CD4-positive, CD25-positive, alpha-beta regulatory T cell (primary cell): ENCODE results near the gene SMCR8. TPM values are rescaled to one million over a fixed set of nuclear protein-coding genes. Genes with fewer than 3 reads are reported as not detected.
"Not testable (repeated sequence)": the region's sequence is repeated elsewhere in the genome, so short reads cannot be mapped to it uniquely, and the experiment has no call there.

Experiments
- ATAC-seq, 2 donors: fragments of 150-1000 bp; cut with Tn5 transposase; one replicate each; pipeline ENCODE4 v1.10.0; 2021; ENCODE audit warnings: low read depth in 2 of 2, moderate number of reproducible peaks in 2 of 2, moderate library complexity in 1 of 2
- DNase-seq, 3 donors: peaks; one replicate each; pipeline versions ENCODE4 v3.0.0 to v3.0.0-alpha.2; 2012 to 2022; ENCODE audit warnings: mixed read lengths in 1 of 3
- H3K27ac ChIP-seq: one replicate; pipeline ENCODE4 v1.7.0; 2013; ENCODE audit warnings: mild to moderate bottlenecking, low read length; ENCODE audit not compliant: insufficient read depth, poor library complexity, severe bottlenecking
- H3K27me3 ChIP-seq: one replicate; pipeline ENCODE4 v1.7.0; 2013; ENCODE audit warnings: low read length; ENCODE audit not compliant: control insufficient read depth, insufficient read depth
- H3K36me3 ChIP-seq: one replicate; pipeline ENCODE4 v1.7.0; 2013; ENCODE audit warnings: mild to moderate bottlenecking, low read length, moderate library complexity; ENCODE audit not compliant: control insufficient read depth, insufficient read depth
- H3K4me1 ChIP-seq: 2 replicates; pipeline ENCODE4 v1.7.0; 2013; ENCODE audit warnings: mild to moderate bottlenecking, low read length; ENCODE audit not compliant: insufficient read depth, control insufficient read depth, poor library complexity, severe bottlenecking
- H3K4me3 ChIP-seq: one replicate; pipeline ENCODE4 v1.7.0; 2013; ENCODE audit warnings: low read depth, mild to moderate bottlenecking, low read length, moderate library complexity
- H3K9me3 ChIP-seq, 2 experiments: 1 replicate in 1 of 2; 2 replicates in 1 of 2; pipeline ENCODE4 v1.7.0; 2013; ENCODE audit warnings: low read length in 2 of 2, mild to moderate bottlenecking in 1 of 2, moderate library complexity in 1 of 2; ENCODE audit not compliant: control insufficient read depth in 2 of 2
- H3K27ac Mint-ChIP-seq, 3 donors: one replicate each; pipeline ENCODE4 v1.8.0; 2020 to 2022; ENCODE audit warnings: mild to moderate bottlenecking in 3 of 3, mixed read lengths in 3 of 3, moderate library complexity in 2 of 3
- H3K27me3 Mint-ChIP-seq: one replicate; pipeline ENCODE4 v1.8.0; 2022; ENCODE audit warnings: mild to moderate bottlenecking, mixed read lengths
- H3K36me3 Mint-ChIP-seq: one replicate; pipeline ENCODE4 v1.8.0; 2020; ENCODE audit warnings: mixed read lengths
- H3K4me1 Mint-ChIP-seq, 4 donors: one replicate each; pipeline ENCODE4 v1.8.0; 2020 to 2022; ENCODE audit warnings: mixed read lengths in 4 of 4, mild to moderate bottlenecking in 1 of 4
- H3K4me3 Mint-ChIP-seq, 4 donors: one replicate each; pipeline ENCODE4 v1.8.0; 2020 to 2022; ENCODE audit warnings: mild to moderate bottlenecking in 4 of 4, mixed read lengths in 4 of 4, moderate library complexity in 3 of 4
- H3K9me3 Mint-ChIP-seq, 7 donors: one replicate each; pipeline ENCODE4 v1.8.0; 2020 to 2022; ENCODE audit warnings: mixed read lengths in 7 of 7, mild to moderate bottlenecking in 3 of 7, moderate library complexity in 2 of 7
- polyA plus RNA-seq, 4 donors: library from polyadenylated mRNA; unstranded; fragments of 300-500 nt; fragmentation: Illumina TruSeq; gene quantifications; one replicate each; pipeline ENCODE4 v1.2.3, GENCODE V29; 2021
- total RNA-seq: library from RNA; stranded (reverse); gene quantifications from one replicate; pipeline ENCODE4 v1.2.3, GENCODE V29; 2022

SMCR8 gene
- total and polyA plus RNA-seq, 5 donors from 2014 or later: 3.5 to 48.3 (median 5.7) TPM

DNA sequence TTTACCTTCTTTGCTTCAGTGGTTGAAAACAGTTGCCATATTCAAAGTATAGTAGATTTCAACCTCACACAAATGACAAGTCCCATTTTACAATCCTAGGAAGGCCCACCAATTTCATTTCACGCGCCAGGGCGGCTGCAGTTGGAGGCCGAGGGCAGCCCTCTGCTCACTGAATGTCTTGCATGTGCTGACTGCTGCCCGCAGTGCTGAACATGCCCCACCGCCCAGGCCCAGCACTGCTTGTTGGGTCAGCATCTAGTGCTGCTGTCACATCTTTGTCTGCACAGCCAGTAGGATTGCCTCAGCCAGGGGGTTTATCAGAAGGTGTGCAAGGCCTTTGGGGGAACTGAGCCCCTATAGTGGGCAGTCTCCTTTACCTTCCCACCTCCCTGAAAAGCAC lies 11.5 kb downstream of the SMCR8 start:
- no peaks in the 10 kb centered on the region for H3K27me3 ChIP-seq
- H3K27ac ChIP-seq: no peak overlapping the region
- Mint-ChIP-seq H3K27ac (peak overlapping the region in 2 of 3 donors; percentile 49 to 55), H3K4me1 (peaks cover 0 to 26% (median 8%) of the 10 kb centered on the region in 4 donors), H3K4me3 (no peak overlapping the region), H3K27me3 (no peaks in the 10 kb centered on the region), H3K36me3 (peaks cover 20% of the 10 kb centered on the region), H3K9me3 (no peaks in the 10 kb centered on the region)
- H3K4me3 ChIP-seq: no peak overlapping the region
- H3K9me3 ChIP-seq: no peaks in the 10 kb centered on the region
- H3K36me3 ChIP-seq: peaks cover 64% of the 10 kb centered on the region
- no peak for DNase-seq
- ATAC-seq: no peak
- no peaks in the 10 kb centered on the region for H3K4me1 ChIP-seq

- H3K36me3 ChIP-seq: peaks cover 64% of the 10 kb centered on the region
- H3K27me3 ChIP-seq: no peaks in the 10 kb centered on the region
- DNase-seq (no peak), ATAC-seq (no peak)
- peaks cover 4 to 29% (median 10%) of the 10 kb centered on the region in 4 donors for H3K4me1 Mint-ChIP-seq
- H3K27ac ChIP-seq: no peak overlapping the region
- no peaks in the 10 kb centered on the region for H3K9me3 Mint-ChIP-seq
- no peaks in the 10 kb centered on the region for H3K4me1 ChIP-seq
- peak overlapping the region in 1 of 3 donors; percentile 55 for H3K27ac Mint-ChIP-seq
- H3K36me3 Mint-ChIP-seq: peaks cover 23% of the 10 kb centered on the region
- H3K4me3 Mint-ChIP-seq: no peak overlapping the region
- H3K9me3 ChIP-seq: no peaks in the 10 kb centered on the region
- H3K4me3 ChIP-seq: no peak overlapping the region
- H3K27me3 Mint-ChIP-seq: no peaks in the 10 kb centered on the region
These were observed 12.0 kb downstream of the SMCR8 start for GRCh38 chr17:18327093-18327492.

GRCh38 chr17:18327556-18327955 lies 12.5 kb downstream of the SMCR8 start:
- Mint-ChIP-seq H3K36me3 (peaks cover 22% of the 10 kb centered on the region), H3K27me3 (no peaks in the 10 kb centered on the region), H3K9me3 (no peaks in the 10 kb centered on the region), H3K4me1 (peaks cover 4 to 28% (median 11%) of the 10 kb centered on the region in 4 donors), H3K27ac (peak overlapping the region in 1 of 3 donors; percentile 20), H3K4me3 (no peak overlapping the region)
- Histone ChIP-seq H3K27ac (no peak overlapping the region), H3K9me3 (no peaks in the 10 kb centered on the region), H3K4me1 (no peaks in the 10 kb centered on the region), H3K4me3 (no peak overlapping the region), H3K36me3 (peaks cover 65% of the 10 kb centered on the region), H3K27me3 (no peaks in the 10 kb centered on the region)
- DNase-seq: no peak
- no peak for ATAC-seq

DNA sequence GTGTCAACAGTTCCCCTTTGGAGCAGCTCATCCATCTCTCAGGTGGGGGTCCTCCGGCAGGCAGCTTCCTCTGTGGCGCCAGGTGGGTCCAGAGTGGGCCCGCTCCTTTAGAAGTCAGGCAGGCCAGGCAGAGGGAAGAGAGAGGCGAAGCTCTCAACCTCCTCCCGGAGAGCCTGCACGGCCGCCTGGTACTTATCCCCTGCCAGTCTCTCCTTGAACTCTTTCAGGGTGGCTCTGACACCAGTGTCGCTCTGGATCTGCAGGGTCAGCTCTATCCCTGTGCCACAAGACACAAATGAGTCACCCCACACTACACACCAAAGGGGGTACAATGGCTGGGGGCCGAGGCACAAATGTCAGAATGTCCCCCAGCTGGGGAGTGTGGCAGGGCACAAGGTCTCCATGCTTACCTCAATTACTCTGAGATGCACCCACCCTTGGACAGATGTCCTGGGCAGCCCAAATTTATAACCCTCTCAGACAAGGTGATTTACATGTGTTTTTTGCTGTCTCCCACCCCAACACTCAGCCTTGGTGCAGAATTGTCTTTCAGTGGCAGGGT lies 13.6 kb downstream of the SMCR8 start:
- Histone ChIP-seq H3K27ac (no peak overlapping the region), H3K27me3 (no peaks in the 10 kb centered on the region), H3K4me1 (no peaks in the 10 kb centered on the region), H3K9me3 (no peaks in the 10 kb centered on the region), H3K36me3 (peaks cover 57% of the 10 kb centered on the region), H3K4me3 (no peak overlapping the region)
- Mint-ChIP-seq H3K4me3 (no peak overlapping the region), H3K36me3 (peaks cover 16% of the 10 kb centered on the region), H3K9me3 (no peaks in the 10 kb centered on the region), H3K4me1 (peaks cover 4 to 23% (median 11%) of the 10 kb centered on the region in 4 donors), H3K27ac (peak overlapping the region in 1 of 3 donors; percentile 45), H3K27me3 (no peaks in the 10 kb centered on the region)
- no peak for DNase-seq
- ATAC-seq: no peak

- H3K36me3 Mint-ChIP-seq: peaks cover 12% of the 10 kb centered on the region
- H3K4me3 Mint-ChIP-seq: peak overlapping the region in 1 of 4 donors; percentile 41
- DNase-seq (no peak), ATAC-seq (no peak)
- no peaks in the 10 kb centered on the region for H3K9me3 Mint-ChIP-seq
- H3K27ac Mint-ChIP-seq: peak overlapping the region in 2 of 3 donors; percentile 25 to 65
- Histone ChIP-seq H3K4me1 (no peaks in the 10 kb centered on the region), H3K36me3 (peaks cover 54% of the 10 kb centered on the region), H3K4me3 (no peak overlapping the region), H3K27ac (no peak overlapping the region), H3K27me3 (no peaks in the 10 kb centered on the region), H3K9me3 (no peaks in the 10 kb centered on the region)
- no peaks in the 10 kb centered on the region for H3K27me3 Mint-ChIP-seq
- peaks cover 4 to 9% (median 7%) of the 10 kb centered on the region in 4 donors for H3K4me1 Mint-ChIP-seq
These were observed 16.8 kb downstream of the SMCR8 start for GRCh38 chr17:18331879-18332278.

GRCh38 chr17:18332909-18333489 lies 17.9 kb downstream of the SMCR8 start:
- no peaks in the 10 kb centered on the region for H3K27me3 ChIP-seq
- peaks cover 46% of the 10 kb centered on the region for H3K36me3 ChIP-seq
- H3K4me1 ChIP-seq: no peaks in the 10 kb centered on the region
- no peaks in the 10 kb centered on the region for H3K9me3 ChIP-seq
- ATAC-seq (no peak), DNase-seq (peak in 1 of 3 donors; percentile 16)
- H3K27ac ChIP-seq: no peak overlapping the region
- Mint-ChIP-seq H3K4me1 (peaks cover 4 to 9% (median 7%) of the 10 kb centered on the region in 4 donors), H3K9me3 (no peaks in the 10 kb centered on the region), H3K4me3 (peak overlapping the region in 2 of 4 donors; percentile 10 to 41), H3K36me3 (peaks cover 9% of the 10 kb centered on the region), H3K27me3 (no peaks in the 10 kb centered on the region), H3K27ac (no peak overlapping the region)
- no peak overlapping the region for H3K4me3 ChIP-seq

- H3K9me3 Mint-ChIP-seq, H3K4me1 Mint-ChIP-seq, DNase-seq, H3K27me3 Mint-ChIP-seq, H3K4me3 ChIP-seq, H3K4me3 Mint-ChIP-seq, H3K27ac ChIP-seq, ATAC-seq, H3K27ac Mint-ChIP-seq, H3K9me3 ChIP-seq, H3K4me1 ChIP-seq, H3K27me3 ChIP-seq: not testable (repeated sequence)
- peaks cover 29% of the 10 kb centered on the region for H3K36me3 ChIP-seq
- peaks cover 20% of the 10 kb centered on the region for H3K36me3 Mint-ChIP-seq
These were observed 23.1 kb downstream of the SMCR8 start for GRCh38 chr17:18338158-18338557.

GRCh38 chr17:18339933-18340332 lies 24.8 kb downstream of the SMCR8 start:
- Mint-ChIP-seq H3K4me1 (peaks cover 0 to 9% (median 5%) of the 10 kb centered on the region in 4 donors), H3K27ac (no peak overlapping the region), H3K27me3 (no peaks in the 10 kb centered on the region), H3K9me3 (no peaks in the 10 kb centered on the region), H3K4me3 (no peak overlapping the region), H3K36me3 (peaks cover 20% of the 10 kb centered on the region)
- H3K36me3 ChIP-seq: peaks cover 21% of the 10 kb centered on the region
- DNase-seq (no peak), ATAC-seq (no peak)
- H3K4me1 ChIP-seq: no peaks in the 10 kb centered on the region
- no peaks in the 10 kb centered on the region for H3K27me3 ChIP-seq
- H3K4me3 ChIP-seq: no peak overlapping the region
- no peaks in the 10 kb centered on the region for H3K9me3 ChIP-seq
- H3K27ac ChIP-seq: no peak overlapping the region
